BLaER1 (cell line): ENCODE results near the gene SLC15A3.

Experiments used
- H3K27ac ChIP-seq: shearing (Covaris generic); formaldehyde crosslinking; 2 replicates; pipeline ENCODE4 v1.8.1; 2022
- H3K27me3 ChIP-seq: shearing (Covaris generic); formaldehyde crosslinking; 2 replicates; pipeline ENCODE4 v1.8.1; 2022
- H3K36me3 ChIP-seq: shearing (Covaris generic); formaldehyde crosslinking; 2 replicates; pipeline ENCODE4 v1.8.1; 2022
- H3K4me1 ChIP-seq: shearing (Covaris generic); formaldehyde crosslinking; 2 replicates; pipeline ENCODE4 v1.8.1; 2022
- H3K4me2 ChIP-seq: shearing (Covaris generic); formaldehyde crosslinking; 2 replicates; pipeline ENCODE4 v1.8.1; 2022
- H3K4me3 ChIP-seq: shearing (Covaris generic); formaldehyde crosslinking; 2 replicates; pipeline ENCODE4 v1.8.1; 2022
- H3K9ac ChIP-seq: shearing (Covaris generic); formaldehyde crosslinking; 2 replicates; pipeline ENCODE4 v1.8.1; 2022
- H3K9me3 ChIP-seq: shearing (Covaris generic); formaldehyde crosslinking; 2 replicates; pipeline ENCODE4 v1.8.1; 2022
- H4K20me1 ChIP-seq: shearing (Covaris generic); formaldehyde crosslinking; 2 replicates; pipeline ENCODE4 v1.8.1; 2022
- Cebpa-rat ChIP-seq: shearing (Covaris generic); IDR thresholded peaks from 2 replicates; pipeline ENCODE4 v1.8.1; 2022

Gene SLC15A3

GRCh38 chr11:60951904-60952741 is at the start of gene SLC15A3:
TSS of gene SLC15A3 (minus strand) at chr11:60952176. CDS start at chr11:60951551, 625 bp downstream.
- H3K27ac ChIP-seq = peak within 1 kb of the TSS; percentile 85
- no peaks in the 10 kb centered on the region for H3K9me3 ChIP-seq
- no peak for TF ChIP-seq Cebpa-rat
- H3K4me1 ChIP-seq = peaks cover 47% of the 10 kb centered on the region
- H3K9ac ChIP-seq = peak within 1 kb of the TSS; percentile 73
- H4K20me1 ChIP-seq = no peaks in the 10 kb centered on the region
- H3K4me3 ChIP-seq = peak within 1 kb of the TSS; percentile 62
- peak within 1 kb of the TSS; percentile 98 for H3K4me2 ChIP-seq
- no peaks in the 10 kb centered on the region for H3K36me3 ChIP-seq
- no peaks in the 10 kb centered on the region for H3K27me3 ChIP-seq

GRCh38 chr11:61000426-61000825 is 48.5 kb upstream of the SLC15A3 start:
- TF ChIP-seq Cebpa-rat = no peak
- Histone ChIP-seq H3K9me3 (no peaks in the 10 kb centered on the region), H4K20me1 (no peaks in the 10 kb centered on the region), H3K4me3 (no peak overlapping the region), H3K36me3 (no peaks in the 10 kb centered on the region), H3K27me3 (no peaks in the 10 kb centered on the region), H3K4me1 (peaks cover 27% of the 10 kb centered on the region), H3K27ac (no peak overlapping the region), H3K4me2 (no peak overlapping the region), H3K9ac (no peak overlapping the region)

DNA sequence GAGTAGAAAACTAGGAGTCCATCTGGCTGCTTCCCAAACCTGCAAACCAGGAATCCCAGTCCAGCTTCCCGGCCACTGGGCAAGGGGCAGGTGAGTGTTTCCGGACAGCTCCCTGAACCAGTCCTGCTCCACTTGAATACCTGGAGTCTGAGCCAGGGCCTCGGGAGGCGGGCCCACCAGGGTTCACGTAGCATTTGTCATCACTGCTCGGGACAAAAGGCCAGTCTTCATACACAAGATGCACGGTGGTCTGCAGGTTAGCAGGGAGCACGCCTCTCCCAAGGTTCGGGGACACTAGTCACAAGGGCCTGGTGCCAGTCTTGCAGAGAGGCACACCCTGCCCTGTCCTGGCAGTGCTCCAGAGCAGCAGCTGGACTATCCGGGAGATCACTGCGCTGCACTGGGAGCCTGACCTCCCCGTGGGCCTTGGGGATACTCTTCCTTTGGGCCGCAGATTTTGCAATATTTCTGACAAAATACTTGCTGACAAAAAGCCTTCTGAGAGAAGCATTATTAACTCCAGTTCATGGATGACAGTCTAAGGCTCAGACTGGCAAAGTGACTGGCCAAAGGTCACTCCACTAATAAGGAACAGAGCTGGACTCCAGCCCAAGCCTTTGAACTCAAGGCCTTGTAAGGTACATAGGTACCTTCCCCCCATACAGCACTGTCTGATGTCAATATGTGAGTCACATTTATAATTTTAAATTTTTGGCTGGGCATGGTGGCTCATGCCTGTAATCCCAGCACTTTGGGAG is 44.6 kb upstream of the SLC15A3 start:
- Histone ChIP-seq H3K27ac (no peak overlapping the region), H3K4me2 (0 out of 2 replicates have a peak overlapping the region, but pooled peaks have one; percentile 6)

DNA sequence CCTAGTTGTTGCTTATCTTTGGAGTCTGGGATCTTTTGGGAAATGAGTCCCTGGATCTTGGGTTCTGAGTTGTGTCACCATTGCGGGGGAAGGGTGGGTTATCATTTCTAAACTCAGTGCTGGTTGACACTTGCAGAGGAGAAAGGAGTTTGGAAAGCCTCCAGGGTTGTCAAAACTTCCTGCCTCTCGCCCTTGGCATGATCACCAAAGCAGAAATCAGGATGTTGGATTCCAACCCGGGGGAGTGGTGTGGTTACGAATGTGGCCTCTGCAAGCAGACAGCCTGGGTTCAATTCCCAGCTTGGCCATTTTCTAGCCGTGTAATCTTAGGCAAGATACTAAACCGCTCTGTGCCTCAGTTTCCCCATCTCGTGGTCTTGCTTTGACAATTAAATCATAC is 43.8 kb upstream of the SLC15A3 start:
- Histone ChIP-seq H3K27ac (no peak overlapping the region), H3K4me1 (peaks cover 8% of the 10 kb centered on the region; the same call in 1 of the 2 replicates), H4K20me1 (no peaks in the 10 kb centered on the region), H3K9ac (no peak overlapping the region), H3K36me3 (no peaks in the 10 kb centered on the region), H3K4me2 (0 out of 2 replicates have a peak overlapping the region, but pooled peaks have one; percentile 6), H3K27me3 (no peaks in the 10 kb centered on the region), H3K9me3 (no peaks in the 10 kb centered on the region), H3K4me3 (no peak overlapping the region)
- TF ChIP-seq Cebpa-rat = no peak

More for the DNA sequence above, 44.6 kb upstream of the SLC15A3 start:
- no peak for TF ChIP-seq Cebpa-rat
- peaks cover 8% of the 10 kb centered on the region; the same call in 1 of the 2 replicates for H3K4me1 ChIP-seq
- no peaks in the 10 kb centered on the region for H3K36me3 ChIP-seq
- no peak overlapping the region for H3K4me3 ChIP-seq
- no peaks in the 10 kb centered on the region for H3K27me3 ChIP-seq
- H3K9me3 ChIP-seq = no peaks in the 10 kb centered on the region
- H4K20me1 ChIP-seq = no peaks in the 10 kb centered on the region
- no peak overlapping the region for H3K9ac ChIP-seq

DNA sequence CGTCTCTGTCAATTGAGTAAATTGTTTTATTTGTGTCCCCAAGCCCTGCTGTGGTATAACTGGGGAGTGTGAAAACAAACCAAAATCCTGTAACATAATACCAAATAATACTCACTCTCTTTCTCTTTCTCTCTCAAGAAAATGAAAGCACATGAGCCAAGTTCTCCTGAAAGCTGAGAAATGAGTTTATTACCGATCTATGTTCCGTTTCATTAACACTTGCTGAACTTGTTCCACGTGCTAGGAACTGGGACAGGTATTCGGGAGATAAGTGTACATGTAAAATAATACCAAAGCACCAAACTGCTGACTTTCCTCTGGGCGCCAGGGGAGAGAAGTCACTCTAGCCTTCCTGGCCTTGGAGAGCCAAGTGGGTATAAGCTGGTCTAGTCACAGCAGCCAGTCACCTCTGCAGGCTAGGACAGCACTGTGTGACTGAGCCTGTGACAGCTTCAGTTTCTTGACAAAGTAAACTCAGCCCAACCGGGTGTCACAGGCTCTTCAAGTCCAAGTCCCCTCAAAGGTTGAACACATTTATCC is 42.6 kb upstream of the SLC15A3 start:
- peaks cover 9% of the 10 kb centered on the region for H3K4me1 ChIP-seq
- H3K4me2 ChIP-seq = no peak overlapping the region

DNA sequence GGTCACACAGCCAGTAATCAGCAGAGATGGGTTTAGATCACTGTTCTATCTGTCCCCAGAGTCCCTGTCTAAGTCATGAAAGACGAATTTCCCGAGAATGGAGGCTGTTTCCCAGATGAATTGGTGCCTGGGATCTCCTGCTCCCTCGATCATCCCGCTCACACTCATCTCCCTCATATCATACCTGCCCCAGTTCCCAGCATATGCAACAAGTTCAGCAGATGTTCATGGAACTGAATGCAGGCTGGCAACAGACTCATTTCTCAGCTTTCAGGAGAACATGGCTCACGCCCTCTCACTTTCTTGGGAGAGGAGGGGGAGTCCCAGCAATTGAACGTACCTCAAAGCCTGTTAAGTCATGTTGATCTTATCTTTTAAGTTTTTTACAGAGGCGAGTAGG is 41.6 kb upstream of the SLC15A3 start:
- H3K36me3 ChIP-seq = no peaks in the 10 kb centered on the region
- H3K9ac ChIP-seq = no peak overlapping the region
- no peaks in the 10 kb centered on the region for H4K20me1 ChIP-seq
- H3K4me1 ChIP-seq = peaks cover 18% of the 10 kb centered on the region
- H3K4me2 ChIP-seq = no peak overlapping the region
- H3K27me3 ChIP-seq = no peaks in the 10 kb centered on the region
- no peaks in the 10 kb centered on the region for H3K9me3 ChIP-seq
- no peak overlapping the region for H3K4me3 ChIP-seq
- H3K27ac ChIP-seq = no peak overlapping the region
- TF ChIP-seq Cebpa-rat = no peak

More for the DNA sequence above, 42.6 kb upstream of the SLC15A3 start:
- no peak for TF ChIP-seq Cebpa-rat
- Histone ChIP-seq H4K20me1 (no peaks in the 10 kb centered on the region), H3K27me3 (no peaks in the 10 kb centered on the region), H3K4me3 (no peak overlapping the region), H3K9me3 (no peaks in the 10 kb centered on the region), H3K9ac (no peak overlapping the region), H3K27ac (no peak overlapping the region), H3K36me3 (no peaks in the 10 kb centered on the region)

- H3K27me3 ChIP-seq = no peaks in the 10 kb centered on the region
- no peaks in the 10 kb centered on the region for H3K36me3 ChIP-seq
- H3K9me3 ChIP-seq = no peaks in the 10 kb centered on the region
- no peak overlapping the region for H3K9ac ChIP-seq
- H3K4me1 ChIP-seq = peaks cover 18% of the 10 kb centered on the region
- no peak overlapping the region for H3K27ac ChIP-seq
- no peak overlapping the region for H3K4me3 ChIP-seq
- H4K20me1 ChIP-seq = no peaks in the 10 kb centered on the region
- 0 out of 2 replicates have a peak overlapping the region, but pooled peaks have one; percentile 0 for H3K4me2 ChIP-seq
- TF ChIP-seq Cebpa-rat = no peak
Measured at GRCh38 chr11:60992842-60993409, 41.0 kb upstream of the SLC15A3 start.

DNA sequence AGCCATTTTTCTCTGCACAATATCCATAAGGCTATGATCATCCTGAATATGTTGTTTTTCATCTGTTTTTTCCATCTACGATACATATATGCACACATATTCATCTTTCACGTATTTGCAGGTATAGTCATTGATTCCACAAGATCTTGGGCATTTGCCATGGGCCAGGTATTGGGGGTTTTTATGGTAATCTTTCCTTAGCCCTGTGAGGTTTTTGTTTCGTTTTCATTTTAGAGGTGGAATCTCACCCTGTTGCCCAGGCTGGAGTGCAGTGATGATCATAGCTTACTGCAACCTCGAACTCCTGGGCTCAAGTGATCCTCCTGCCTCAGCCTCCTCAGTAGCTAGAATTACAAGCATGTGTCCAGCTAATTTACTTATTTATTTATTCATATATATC is 39.5 kb upstream of the SLC15A3 start:
- no peak overlapping the region for H3K9ac ChIP-seq
- TF ChIP-seq Cebpa-rat = no peak
- H3K4me1 ChIP-seq = peaks cover 18% of the 10 kb centered on the region
- no peaks in the 10 kb centered on the region for H4K20me1 ChIP-seq
- no peaks in the 10 kb centered on the region for H3K9me3 ChIP-seq
- H3K27me3 ChIP-seq = no peaks in the 10 kb centered on the region
- no peaks in the 10 kb centered on the region for H3K36me3 ChIP-seq
- no peak overlapping the region for H3K4me3 ChIP-seq
- no peak overlapping the region for H3K4me2 ChIP-seq
- H3K27ac ChIP-seq = no peak overlapping the region

DNA sequence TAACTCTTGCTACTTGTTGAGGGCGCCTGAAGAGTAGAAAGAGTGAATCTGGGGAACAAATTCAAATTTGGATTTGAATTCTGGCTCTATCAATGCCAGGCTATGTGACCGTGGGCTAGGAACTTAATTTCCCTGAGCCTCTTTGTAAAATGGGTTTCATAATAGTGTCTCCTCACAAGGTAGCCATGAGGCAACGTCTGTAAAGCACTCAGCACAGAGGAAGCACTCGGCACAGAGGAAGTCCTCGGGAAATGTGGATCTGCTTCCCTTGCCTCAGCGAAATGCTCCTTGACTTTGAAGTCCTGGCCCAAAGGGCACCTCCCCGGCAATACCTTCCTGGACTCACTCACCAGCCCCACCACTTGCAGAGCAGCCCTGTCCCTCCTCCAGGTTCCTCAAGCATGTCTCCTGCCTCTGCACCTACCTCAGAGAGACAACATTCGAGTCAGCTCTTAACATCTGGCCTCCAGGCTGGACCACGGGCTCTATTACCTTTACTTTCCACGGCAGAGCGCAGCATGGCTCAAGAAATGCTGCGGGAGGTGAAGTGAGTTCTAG is 37.2 kb upstream of the SLC15A3 start:
- no peaks in the 10 kb centered on the region for H4K20me1 ChIP-seq
- peak overlapping the region; percentile 60 for H3K4me2 ChIP-seq
- TF ChIP-seq Cebpa-rat = no peak
- no peaks in the 10 kb centered on the region for H3K27me3 ChIP-seq
- no peak overlapping the region for H3K4me3 ChIP-seq
- no peak overlapping the region for H3K27ac ChIP-seq
- H3K9me3 ChIP-seq = no peaks in the 10 kb centered on the region
- H3K9ac ChIP-seq = no peak overlapping the region
- peaks cover 10% of the 10 kb centered on the region for H3K4me1 ChIP-seq
- H3K36me3 ChIP-seq = no peaks in the 10 kb centered on the region
